IMR-90 (cell line): Measurements from ENCODE around the gene MYOCD. TPM values are rescaled to one million over a fixed set of nuclear protein-coding genes. Genes with fewer than 3 reads are reported as not detected.

Source experiments
- ATAC-seq: fragments of 200-7000 bp; cut with Tn5 transposase; 2 replicates; pipeline ENCODE4 v1.9.1; 2020; ENCODE audit warnings: low read depth, mild to moderate bottlenecking, moderate library complexity
- BruUV-seq: library from RNA; stranded (reverse); fragments of 400-500 nt; replicated peaks from 2 replicates; lab custom pipeline; 2021; lab: Mats Ljungman, UMichigan
- CTCF ChIA-PET: fragments of 300-600 bp; formaldehyde crosslinking; extraction: SDS; loops from one replicate; lab custom pipeline; 2021; ENCODE audit warnings: antibody characterized with exemption; lab: Yijun Ruan, JAX
- POLR2A ChIA-PET: fragments of 300-600 bp; sonication (Branson Sonifier 250); formaldehyde crosslinking; loops from one replicate; lab custom pipeline; 2022; ENCODE audit warnings: antibody characterized with exemption; ENCODE audit not compliant: unreplicated experiment; lab: Charles Lee
- DNase-seq: peaks from one replicate; pipeline ENCODE4 v3.0.0; 2013
- H2AFZ ChIP-seq: replicated peaks from 2 replicates; pipeline ENCODE3; 2013; ENCODE audit warnings: low read length, mild to moderate bottlenecking; ENCODE audit not compliant: poor library complexity
- H2AK5ac ChIP-seq: 2 replicates; pipeline ENCODE4 v1.6.1; 2013; ENCODE audit warnings: low read depth, low read length, inconsistent platforms
- H2AK9ac ChIP-seq: replicated peaks from 2 replicates; pipeline ENCODE3; 2013; ENCODE audit warnings: mild to moderate bottlenecking, low read depth, low read length, moderate library complexity; ENCODE audit not compliant: poor library complexity
- H2BK120ac ChIP-seq: 2 replicates; pipeline ENCODE4 v1.6.1; 2013; ENCODE audit warnings: low read depth, low read length, inconsistent platforms
- H2BK15ac ChIP-seq: 3 replicates; pipeline ENCODE4 v1.6.1; 2013; ENCODE audit warnings: low read depth, low read length, inconsistent platforms
- H2BK20ac ChIP-seq: 2 replicates; pipeline ENCODE4 v1.6.1; 2013; ENCODE audit warnings: low read depth, mild to moderate bottlenecking, inconsistent platforms, low read length, moderate library complexity
- H2BK5ac ChIP-seq: 2 replicates; pipeline ENCODE4 v1.6.1; 2013; ENCODE audit warnings: mild to moderate bottlenecking, low read depth, low read length, inconsistent platforms; ENCODE audit not compliant: poor library complexity, severe bottlenecking
- H3K14ac ChIP-seq: replicated peaks from 2 replicates; pipeline ENCODE4 v1.6.1; 2013; ENCODE audit warnings: low read depth, low read length, inconsistent platforms
- H3K18ac ChIP-seq: 2 replicates; pipeline ENCODE4 v1.6.1; 2013; ENCODE audit warnings: low read depth, low read length, control low read depth
- H3K23ac ChIP-seq: 2 replicates; pipeline ENCODE4 v1.6.1; 2013; ENCODE audit warnings: low read depth, low read length, inconsistent platforms
- H3K27ac ChIP-seq: 2 replicates; pipeline ENCODE4 v1.5.1; 2013; ENCODE audit warnings: mild to moderate bottlenecking, control low read depth, low read length; ENCODE audit not compliant: insufficient read depth
- H3K27me3 ChIP-seq: 2 replicates; pipeline ENCODE4 v1.6.1; 2013; ENCODE audit warnings: low read length; ENCODE audit not compliant: control insufficient read depth, insufficient read depth
- H3K36me3 ChIP-seq: 2 replicates; pipeline ENCODE4 v1.6.1; 2013; ENCODE audit warnings: low read length, mixed read lengths; ENCODE audit not compliant: control insufficient read depth, insufficient read depth
- H3K4ac ChIP-seq: 2 replicates; pipeline ENCODE4 v1.6.1; 2013; ENCODE audit warnings: low read depth, low read length, inconsistent platforms
- H3K4me1 ChIP-seq: 2 replicates; pipeline ENCODE4 v1.6.1; 2013; ENCODE audit warnings: low read length, mixed read lengths; ENCODE audit not compliant: control insufficient read depth, insufficient read depth
- H3K4me2 ChIP-seq: 2 replicates; pipeline ENCODE4 v1.6.1; 2013; ENCODE audit warnings: low read depth, mild to moderate bottlenecking, control low read depth, low read length, moderate library complexity
- H3K4me3 ChIP-seq: 2 replicates; pipeline ENCODE4 v1.5.1; 2013; ENCODE audit warnings: low read depth, mild to moderate bottlenecking, control low read depth, low read length, moderate library complexity; ENCODE audit not compliant: insufficient read depth
- H3K56ac ChIP-seq: 2 replicates; pipeline ENCODE4 v1.6.1; 2013; ENCODE audit warnings: low read length, inconsistent platforms; ENCODE audit not compliant: insufficient read depth; ENCODE audit errors: extremely low read depth
- H3K79me1 ChIP-seq, 2 experiments: 2 replicates each; pipeline ENCODE4 v1.6.1; 2013; ENCODE audit warnings: low read length in 2 of 2, inconsistent platforms in 1 of 2, low read depth in 1 of 2
- H3K9ac ChIP-seq: 2 replicates; pipeline ENCODE4 v1.6.1; 2013; ENCODE audit warnings: low read depth, low read length, control low read depth
- H3K9me1 ChIP-seq: 2 replicates; pipeline ENCODE4 v1.6.1; 2013; ENCODE audit warnings: low read length, inconsistent platforms; ENCODE audit not compliant: insufficient read depth
- H3K9me3 ChIP-seq: 2 replicates; pipeline ENCODE4 v1.6.1; 2013; ENCODE audit warnings: low read length; ENCODE audit not compliant: control insufficient read depth, insufficient read depth
- H4K20me1 ChIP-seq: 2 replicates; pipeline ENCODE4 v1.6.1; 2013; ENCODE audit warnings: low read length, inconsistent platforms; ENCODE audit not compliant: insufficient read depth
- H4K5ac ChIP-seq: 2 replicates; pipeline ENCODE4 v1.6.1; 2013; ENCODE audit warnings: mild to moderate bottlenecking, low read depth, low read length, control low read depth
- H4K8ac ChIP-seq, 2 experiments: 2 replicates each; pipeline ENCODE4 v1.6.1; 2013; ENCODE audit warnings: low read depth in 2 of 2, low read length in 2 of 2, control low read depth in 1 of 2, inconsistent platforms in 1 of 2
- H4K91ac ChIP-seq: 2 replicates; pipeline ENCODE4 v1.6.1; 2013; ENCODE audit warnings: low read depth, low read length, inconsistent platforms; ENCODE audit not compliant: insufficient read depth
- BHLHE40 ChIP-seq: fragments of 150-350 bp; IDR thresholded peaks from 2 replicates; pipeline ENCODE4 v1.6.1; 2016; ENCODE audit warnings: mild to moderate bottlenecking, low read depth, low read length
- CEBPB ChIP-seq: IDR thresholded peaks from 2 replicates; pipeline ENCODE4 v1.6.1; 2012; ENCODE audit warnings: low read depth, low read length, improper control_type of control experiment
- FOS ChIP-seq: fragments of 150-350 bp; IDR thresholded peaks from 2 replicates; pipeline ENCODE4 v1.6.1; 2016; ENCODE audit warnings: low read depth, low read length
- MAFK ChIP-seq: IDR thresholded peaks from 2 replicates; pipeline ENCODE4 v1.6.1; 2012; ENCODE audit warnings: low read depth, low read length, improper control_type of control experiment
- MAZ ChIP-seq: IDR thresholded peaks from 2 replicates; pipeline ENCODE4 v1.6.1; 2012; ENCODE audit warnings: low read depth, mild to moderate bottlenecking, low read length, improper control_type of control experiment, moderate library complexity, borderline replicate concordance
- MXI1 ChIP-seq: IDR thresholded peaks from 2 replicates; pipeline ENCODE4 v1.6.1; 2012; ENCODE audit warnings: low read depth, mild to moderate bottlenecking, low read length, moderate library complexity, borderline replicate concordance
- NFE2L2 ChIP-seq: fragments of 150-350 bp; IDR thresholded peaks from 2 replicates; pipeline ENCODE4 v1.6.1; 2016; ENCODE audit warnings: low read depth, mild to moderate bottlenecking, low read length
- POLR2A ChIP-seq: IDR thresholded peaks from 2 replicates; pipeline ENCODE4 v1.6.1; 2012; ENCODE audit warnings: mild to moderate bottlenecking, low read depth, low read length
- RAD21 ChIP-seq: IDR thresholded peaks from 2 replicates; pipeline ENCODE4 v1.6.1; 2012; ENCODE audit warnings: low read length, improper control_type of control experiment
- RCOR1 ChIP-seq: IDR thresholded peaks from 2 replicates; pipeline ENCODE4 v1.6.1; 2012; ENCODE audit warnings: mild to moderate bottlenecking, low read length, improper control_type of control experiment; ENCODE audit not compliant: insufficient replicate concordance
- RFX5 ChIP-seq: IDR thresholded peaks from 2 replicates; pipeline ENCODE4 v1.8.0; 2012; ENCODE audit warnings: low read depth, mild to moderate bottlenecking, low read length, moderate library complexity
- SMC3 ChIP-seq: fragments of 150-350 bp; IDR thresholded peaks from 2 replicates; pipeline ENCODE4 v1.6.1; 2016; ENCODE audit warnings: low read depth, mild to moderate bottlenecking, antibody characterized with exemption, low read length, moderate library complexity
- WGBS, 2 experiments: methylation state at CpG; one replicate each; pipeline versions ENCODE4 v1.1.5 to v1.1.7; 2013; ENCODE audit warnings: missing lambda C conversion rate in 2 of 2; ENCODE audit not compliant: insufficient read length in 1 of 2; ENCODE audit errors: extremely low coverage in 2 of 2; 5-methylcytosine and 5-hydroxymethylcytosine counted together
- dilution Hi-C: fragments of 300-500 bp; cut with HindIII; formaldehyde crosslinking; loops from one replicate; pipeline ENCODE4 v1.14.3; 2018; ENCODE audit warnings: low sequenced_read_pairs; ENCODE audit not compliant: unreplicated experiment
- in situ Hi-C: fragments of 300-500 bp; cut with MboI; formaldehyde crosslinking; loops from 3 replicates; pipeline ENCODE4 v1.14.3; 2019; ENCODE audit warnings: low sequenced_read_pairs, inconsistent platforms, mixed read lengths
- intact Hi-C: fragments of 100-400 bp; cut with micrococcal nuclease; formaldehyde crosslinking; loops from 2 replicates; pipeline ENCODE4 v1.10.0; 2022
- polyA plus RNA-seq, 3 experiments: library from polyadenylated mRNA; depleted of rRNA; stranded (reverse); fragments of >200 nt; gene quantifications; 2 replicates each; pipeline ENCODE4 v1.2.3, GENCODE V29; 2012; ENCODE audit warnings: low replicate concordance in 1 of 3
- total RNA-seq: library from RNA; depleted of rRNA; stranded (reverse); fragments of >200 nt; gene quantifications from 2 replicates; pipeline ENCODE4 v1.2.3, GENCODE V29; 2012
- TF ChIP-seq, protein P1 (sequence below): fragments of 150-350 bp; IDR thresholded peaks from 2 replicates; pipeline ENCODE4 v1.6.1; 2016; ENCODE audit warnings: low read depth, mild to moderate bottlenecking, low read length, moderate library complexity, borderline replicate concordance
- TF ChIP-seq, protein P2 (sequence below): conservative IDR thresholded peaks from 2 replicates; pipeline ENCODE4 v1.5.1; 2012; ENCODE audit warnings: mild to moderate bottlenecking, low read depth, low read length, improper control_type of control experiment

The MYOCD gene
- total and polyA plus RNA-seq, 2 of the 4 experiments (the other 2 are of a cell fraction) = 10.6 to 20.1 TPM

DNA sequence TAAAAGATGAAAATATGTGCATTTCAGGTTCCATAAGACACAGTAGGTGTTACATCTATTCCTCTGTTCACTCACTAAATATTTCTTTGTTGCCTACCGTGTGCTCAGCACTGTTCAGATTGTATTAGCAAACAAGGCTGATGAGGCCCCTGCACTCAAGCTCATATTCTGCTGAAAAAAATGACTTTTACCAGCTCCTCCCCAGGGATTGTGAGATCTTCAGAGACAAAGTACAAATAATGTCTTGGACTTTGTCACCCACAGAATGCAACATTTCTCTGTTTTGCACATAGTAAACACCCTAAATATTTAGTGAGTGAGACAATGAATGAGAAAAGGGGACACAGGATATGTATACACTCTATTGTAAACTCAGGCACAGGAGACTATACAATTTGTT is 21.9 kb upstream of the MYOCD start:
- H3K56ac ChIP-seq = no peak overlapping the region
- H3K4ac ChIP-seq = no peak overlapping the region
- H3K27ac ChIP-seq = no peak overlapping the region
- no peak overlapping the region for H3K4me3 ChIP-seq
- peak overlapping the region; percentile 32 for H2BK120ac ChIP-seq
- in situ Hi-C loops = no loop called here
- no peak overlapping the region for H3K23ac ChIP-seq
- H4K20me1 ChIP-seq = no peaks in the 10 kb centered on the region
- POLR2A ChIA-PET = no interaction called here
- H3K4me2 ChIP-seq = no peak overlapping the region
- H2BK15ac ChIP-seq = no peak overlapping the region
- no peak overlapping the region for H2AK5ac ChIP-seq
- no peak overlapping the region for H2AFZ ChIP-seq
- H3K36me3 ChIP-seq = no peaks in the 10 kb centered on the region
- H3K27me3 ChIP-seq = no peaks in the 10 kb centered on the region
- H3K14ac ChIP-seq = no peak overlapping the region
- H3K4me1 ChIP-seq = peaks cover 3% of the 10 kb centered on the region; the same call in 1 of the 2 replicates
- H2BK5ac ChIP-seq = peak overlapping the region; percentile 53
- DNase-seq (no peak), ATAC-seq (no peak; the same call in 1 of the 2 replicates)
- no peak for TF ChIP-seq POLR2A
- no peak for TF ChIP-seq RCOR1
- no peak for TF ChIP-seq CEBPB
- TF ChIP-seq, protein P1, sequence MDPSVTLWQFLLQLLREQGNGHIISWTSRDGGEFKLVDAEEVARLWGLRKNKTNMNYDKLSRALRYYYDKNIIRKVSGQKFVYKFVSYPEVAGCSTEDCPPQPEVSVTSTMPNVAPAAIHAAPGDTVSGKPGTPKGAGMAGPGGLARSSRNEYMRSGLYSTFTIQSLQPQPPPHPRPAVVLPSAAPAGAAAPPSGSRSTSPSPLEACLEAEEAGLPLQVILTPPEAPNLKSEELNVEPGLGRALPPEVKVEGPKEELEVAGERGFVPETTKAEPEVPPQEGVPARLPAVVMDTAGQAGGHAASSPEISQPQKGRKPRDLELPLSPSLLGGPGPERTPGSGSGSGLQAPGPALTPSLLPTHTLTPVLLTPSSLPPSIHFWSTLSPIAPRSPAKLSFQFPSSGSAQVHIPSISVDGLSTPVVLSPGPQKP = no peak
- TF ChIP-seq BHLHE40 = no peak
- TF ChIP-seq SMC3 = no peak
- no peak for TF ChIP-seq RFX5
- TF ChIP-seq FOS = no peak
- TF ChIP-seq MXI1 = no peak
- TF ChIP-seq, protein P2, sequence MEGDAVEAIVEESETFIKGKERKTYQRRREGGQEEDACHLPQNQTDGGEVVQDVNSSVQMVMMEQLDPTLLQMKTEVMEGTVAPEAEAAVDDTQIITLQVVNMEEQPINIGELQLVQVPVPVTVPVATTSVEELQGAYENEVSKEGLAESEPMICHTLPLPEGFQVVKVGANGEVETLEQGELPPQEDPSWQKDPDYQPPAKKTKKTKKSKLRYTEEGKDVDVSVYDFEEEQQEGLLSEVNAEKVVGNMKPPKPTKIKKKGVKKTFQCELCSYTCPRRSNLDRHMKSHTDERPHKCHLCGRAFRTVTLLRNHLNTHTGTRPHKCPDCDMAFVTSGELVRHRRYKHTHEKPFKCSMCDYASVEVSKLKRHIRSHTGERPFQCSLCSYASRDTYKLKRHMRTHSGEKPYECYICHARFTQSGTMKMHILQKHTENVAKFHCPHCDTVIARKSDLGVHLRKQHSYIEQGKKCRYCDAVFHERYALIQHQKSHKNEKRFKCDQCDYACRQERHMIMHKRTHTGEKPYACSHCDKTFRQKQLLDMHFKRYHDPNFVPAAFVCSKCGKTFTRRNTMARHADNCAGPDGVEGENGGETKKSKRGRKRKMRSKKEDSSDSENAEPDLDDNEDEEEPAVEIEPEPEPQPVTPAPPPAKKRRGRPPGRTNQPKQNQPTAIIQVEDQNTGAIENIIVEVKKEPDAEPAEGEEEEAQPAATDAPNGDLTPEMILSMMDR = no peak
- no peak for TF ChIP-seq RAD21
- TF ChIP-seq MAZ = no peak
- no peak for TF ChIP-seq MAFK
- no peak for TF ChIP-seq NFE2L2
- no peaks in the 10 kb centered on the region for H3K79me1 ChIP-seq
- no peak overlapping the region for H4K8ac ChIP-seq
- no TSS peak for BruUV-seq
- no peaks in the 10 kb centered on the region; the same call in 1 of the 2 replicates for H3K9me1 ChIP-seq
- H2AK9ac ChIP-seq = no peak overlapping the region
- CTCF ChIA-PET = no interaction called here
- H4K5ac ChIP-seq = no peak overlapping the region; the same call in 1 of the 2 replicates
- H3K9ac ChIP-seq = no peak overlapping the region
- H3K18ac ChIP-seq = peak overlapping the region; percentile 20; the same call in 1 of the 2 replicates
- intact Hi-C loops = no loop called here
- H4K91ac ChIP-seq = peak overlapping the region; percentile 31; the same call in 1 of the 2 replicates
- dilution Hi-C loops = no loop called here
- H2BK20ac ChIP-seq = peak overlapping the region; percentile 11; the same call in 1 of the 2 replicates
- no peaks in the 10 kb centered on the region for H3K9me3 ChIP-seq
- no CpG with 5 or more reads among the region's 1 CpG for WGBS, 2 experiments
